ENCODE measurements around the gene CDK5. TPM values are rescaled to one million over a fixed set of nuclear protein-coding genes. Genes with fewer than 3 reads are reported as not detected.

CDK5 gene
- total and polyA plus RNA-seq, 2 of the 13 experiments (the other 11 are each of a cell fraction or from before 2014, with no cell fraction given) = 16.4 to 21.3 TPM

GRCh38 chr7:151031011-151031410 is 26.7 kb downstream of the CDK5 start:
- no peak overlapping the region for H3K27ac ChIP-seq (ENCODE audit: extremely low read length, insufficient read depth, low read length)
- WGBS (ENCODE audit: low lambda C conversion rate) = over 99% methylated on average over 4 of the region's 4 CpGs
- no peaks in the 10 kb centered on the region for H3K9me3 ChIP-seq (ENCODE audit: low read length)
- no peak for ATAC-seq
- intact Hi-C loops (cut with micrococcal nuclease; ENCODE audit: unreplicated experiment) = no loop called here
- H3K27me3 ChIP-seq (ENCODE audit: control insufficient read depth in 1 of 2, insufficient read depth in 2 of 2, low read length in 2 of 2) = peaks cover 3 to 7% of the 10 kb centered on the region in 2 experiments; a peak in 4 of 5 replicates
- no peak overlapping the region for H2AFZ ChIP-seq (ENCODE audit: low read length)
- no peaks in the 10 kb centered on the region for H4K20me1 ChIP-seq (ENCODE audit: insufficient read depth, low read length)
- H3K79me2 ChIP-seq (ENCODE audit: insufficient read depth, low read length) = no peaks in the 10 kb centered on the region
- in situ Hi-C loops (cut with HindIII; ENCODE audit: extremely low pct_ligation_motif_present, low pct_unique_long_range_greater_than_20kb) = no loop called here
- no peak for DNase-seq (ENCODE audit: low spot score)
- CTCF ChIA-PET (ENCODE audit: low intra/inter-chr PET ratio, low total read pairs) = no interaction called here
- no peaks in the 10 kb centered on the region for H3K36me3 ChIP-seq (replicated peaks in 1 of 2; ENCODE audit: control insufficient read depth in 1 of 2, insufficient read depth in 2 of 2, low read length in 2 of 2)
- no peak overlapping the region for H3K4me3 ChIP-seq (replicated peaks in 1 of 3; ENCODE audit: insufficient read depth in 1 of 3, low read depth in 2 of 3, low read length in 3 of 3)
- TF ChIP-seq ZNF746 (CRISPR knock-in tag; IDR thresholded peaks at IDR 0.05) (no peak), KDM6A (CRISPR knock-in tag; IDR thresholded peaks at IDR 0.05; ENCODE audit: low read depth) (no peak), ZNF580 (CRISPR knock-in tag; IDR thresholded peaks at IDR 0.05; ENCODE audit: borderline replicate concordance, low read depth) (no peak), ZMYM2 (CRISPR knock-in tag; IDR thresholded peaks at IDR 0.05) (no peak), ZXDC (CRISPR knock-in tag; IDR thresholded peaks at IDR 0.05) (no peak), IKZF4 (CRISPR knock-in tag; IDR thresholded peaks at IDR 0.05; ENCODE audit: borderline replicate concordance, low read depth, not compliant biosample characterization) (no peak), ZNF451 (CRISPR knock-in tag; IDR thresholded peaks at IDR 0.05) (no peak), ARHGAP35 (CRISPR knock-in tag; IDR thresholded peaks at IDR 0.05; ENCODE audit: borderline replicate concordance) (no peak), FOXA3 (CRISPR knock-in tag; IDR thresholded peaks at IDR 0.05) (no peak), ZNF780A (CRISPR knock-in tag; IDR thresholded peaks at IDR 0.05) (no peak), ZBTB4 (CRISPR knock-in tag; IDR thresholded peaks at IDR 0.05; ENCODE audit: borderline replicate concordance) (no peak), GATAD2A (CRISPR knock-in tag; IDR thresholded peaks at IDR 0.05) (no peak), ZNF607 (CRISPR knock-in tag; IDR thresholded peaks at IDR 0.05; ENCODE audit: borderline replicate concordance) (no peak), CREB3 (CRISPR knock-in tag; IDR thresholded peaks at IDR 0.05) (no peak)
- POLR2A ChIA-PET = no interaction called here
- H3K9ac ChIP-seq (ENCODE audit: insufficient read depth, low read depth, low read length) = no peak overlapping the region
- no peak for FAIRE-seq
- H3K4me1 ChIP-seq (ENCODE audit: insufficient read depth, low read length) = peaks cover 19% of the 10 kb centered on the region
- no peak overlapping the region for H3K4me2 ChIP-seq (ENCODE audit: low read depth, low read length)
- BruUV-seq (replicated peaks) = no TSS peak

All from HepG2 (cell line).